ENCODE data around the gene DYNC1I1.
A peak's percentile ranks its signal among the peaks of the same experiment; 100 is the strongest.

The DYNC1I1 gene

DNA sequence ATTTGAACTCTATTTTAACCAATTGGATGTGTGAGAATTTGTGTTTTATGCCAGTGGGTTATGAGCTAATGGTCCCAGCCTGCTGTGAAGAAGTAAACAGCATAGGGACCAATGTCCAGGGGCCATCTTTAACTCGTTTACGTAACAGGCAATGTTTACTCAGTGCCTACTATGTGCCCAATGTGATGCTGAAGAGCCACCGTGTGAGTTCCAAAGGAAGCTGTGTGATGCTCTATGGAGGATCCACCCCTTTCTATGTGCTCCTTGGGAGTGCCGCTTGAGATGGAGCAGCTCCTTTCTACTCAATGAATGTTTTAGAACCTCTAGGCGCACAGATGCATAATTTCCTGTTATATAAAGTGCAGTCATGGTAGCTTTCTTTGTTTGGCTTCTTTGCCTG, 21.3 kb downstream of the DYNC1I1 start:
- DNase-seq, result no peak

GRCh38 chr7:95794917-95795515, 22.7 kb downstream of the DYNC1I1 start:
- DNase-seq, result no peak

DNA sequence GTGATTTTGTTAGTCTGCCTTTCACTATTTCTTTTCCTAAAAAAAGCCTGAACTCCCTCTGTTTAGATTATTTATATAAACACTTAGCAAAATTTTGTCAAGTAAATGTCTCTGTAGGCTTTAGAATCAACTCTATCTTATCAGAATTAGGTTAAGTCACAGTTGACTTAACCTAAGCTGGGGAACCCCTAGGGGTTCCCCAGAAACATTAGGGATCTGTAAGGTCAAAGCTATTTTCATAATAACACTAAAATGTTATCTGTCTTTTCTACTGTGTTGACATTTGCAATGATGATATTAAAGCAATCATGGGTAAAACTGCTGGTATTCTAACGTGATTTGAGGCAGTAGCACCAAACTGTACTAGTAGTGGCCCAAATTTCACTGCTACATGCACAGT, 24.3 kb downstream of the DYNC1I1 start:
- DNase-seq, result no peak

DNA sequence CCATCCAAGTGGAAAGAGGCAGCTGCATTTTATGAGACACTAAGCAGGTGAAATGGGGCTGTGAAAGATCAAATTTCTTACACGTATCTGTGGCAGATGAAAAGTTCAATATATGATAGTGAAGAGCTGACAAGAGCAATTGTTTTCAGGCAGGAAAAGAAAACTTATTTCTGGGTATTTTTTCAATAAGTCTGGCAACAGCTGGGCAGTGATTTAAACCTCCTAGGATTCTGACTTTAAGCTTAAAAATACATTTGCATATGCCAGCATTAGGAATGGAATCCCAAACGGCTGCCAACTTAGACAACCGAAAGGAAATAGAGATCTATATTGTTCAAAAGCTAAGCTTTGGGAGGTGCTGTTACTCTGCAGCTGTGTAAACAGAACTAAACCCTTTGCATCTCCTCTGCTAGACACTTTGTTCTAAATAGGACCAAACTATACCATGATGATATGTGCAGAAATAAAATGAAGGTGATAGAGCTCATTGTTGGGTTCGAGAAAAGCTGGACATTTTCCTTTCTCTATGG, 26.1 kb downstream of the DYNC1I1 start:
- no peak for DNase-seq

DNA sequence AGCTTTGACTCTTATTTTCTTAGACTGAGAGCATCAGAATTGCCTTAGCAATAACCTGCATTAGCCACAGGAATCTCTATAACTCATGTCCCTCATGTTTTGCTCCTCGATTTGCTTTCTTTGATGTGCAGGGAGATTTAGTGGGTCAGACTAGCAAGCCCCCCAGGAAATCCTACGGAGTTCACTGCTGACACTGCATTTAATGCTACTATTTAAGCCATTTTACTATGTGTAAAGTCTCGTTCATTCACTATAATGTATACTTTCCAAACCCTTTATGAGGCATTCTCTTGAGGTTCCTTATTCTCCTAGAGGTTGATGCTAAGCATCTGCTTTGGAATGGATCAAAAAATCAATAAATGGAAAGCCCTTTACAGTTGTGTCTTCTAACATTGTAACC, 28.4 kb downstream of the DYNC1I1 start:
- DNase-seq, result no peak

GRCh38 chr7:95802270-95802669, 29.9 kb downstream of the DYNC1I1 start:
- no peak for DNase-seq

GRCh38 chr7:95804052-95804451, 31.7 kb downstream of the DYNC1I1 start:
- DNase-seq, result no peak

GRCh38 chr7:95805909-95806308, 33.6 kb downstream of the DYNC1I1 start:
- no peak for DNase-seq

GRCh38 chr7:95808396-95808795, 36.0 kb downstream of the DYNC1I1 start:
- no peak for DNase-seq

GRCh38 chr7:95811846-95812445, 39.6 kb downstream of the DYNC1I1 start:
- DNase-seq, result no peak

GRCh38 chr7:95814721-95815120, 42.4 kb downstream of the DYNC1I1 start:
- DNase-seq, result no peak

GRCh38 chr7:95817866-95818640, 45.7 kb downstream of the DYNC1I1 start:
- no peak for DNase-seq

DNA sequence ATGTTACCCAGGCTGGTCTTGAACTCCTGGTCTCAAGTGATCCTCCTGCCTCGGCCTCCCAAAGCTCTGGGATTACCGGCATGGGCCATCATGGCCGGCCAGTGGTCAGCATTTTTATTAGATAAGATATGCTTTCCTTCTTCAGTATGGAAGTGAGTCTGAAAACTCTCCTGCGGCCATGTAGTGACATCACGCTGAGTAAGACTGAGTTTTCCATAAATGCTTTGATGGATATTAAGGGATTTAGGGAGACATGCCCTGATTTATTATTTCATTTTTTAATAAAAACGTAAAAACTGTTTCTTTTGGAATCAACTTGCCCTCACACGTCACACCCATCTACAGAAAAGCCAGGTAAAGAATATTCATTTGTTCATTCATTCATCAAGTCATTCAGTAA, 48.4 kb downstream of the DYNC1I1 start:
- no peak for DNase-seq

GRCh38 chr7:95822717-95823116, 50.4 kb downstream of the DYNC1I1 start:
- no peak for DNase-seq

- no peak for DNase-seq
These were observed 52.3 kb downstream of the DYNC1I1 start for GRCh38 chr7:95824616-95825015.

DNA sequence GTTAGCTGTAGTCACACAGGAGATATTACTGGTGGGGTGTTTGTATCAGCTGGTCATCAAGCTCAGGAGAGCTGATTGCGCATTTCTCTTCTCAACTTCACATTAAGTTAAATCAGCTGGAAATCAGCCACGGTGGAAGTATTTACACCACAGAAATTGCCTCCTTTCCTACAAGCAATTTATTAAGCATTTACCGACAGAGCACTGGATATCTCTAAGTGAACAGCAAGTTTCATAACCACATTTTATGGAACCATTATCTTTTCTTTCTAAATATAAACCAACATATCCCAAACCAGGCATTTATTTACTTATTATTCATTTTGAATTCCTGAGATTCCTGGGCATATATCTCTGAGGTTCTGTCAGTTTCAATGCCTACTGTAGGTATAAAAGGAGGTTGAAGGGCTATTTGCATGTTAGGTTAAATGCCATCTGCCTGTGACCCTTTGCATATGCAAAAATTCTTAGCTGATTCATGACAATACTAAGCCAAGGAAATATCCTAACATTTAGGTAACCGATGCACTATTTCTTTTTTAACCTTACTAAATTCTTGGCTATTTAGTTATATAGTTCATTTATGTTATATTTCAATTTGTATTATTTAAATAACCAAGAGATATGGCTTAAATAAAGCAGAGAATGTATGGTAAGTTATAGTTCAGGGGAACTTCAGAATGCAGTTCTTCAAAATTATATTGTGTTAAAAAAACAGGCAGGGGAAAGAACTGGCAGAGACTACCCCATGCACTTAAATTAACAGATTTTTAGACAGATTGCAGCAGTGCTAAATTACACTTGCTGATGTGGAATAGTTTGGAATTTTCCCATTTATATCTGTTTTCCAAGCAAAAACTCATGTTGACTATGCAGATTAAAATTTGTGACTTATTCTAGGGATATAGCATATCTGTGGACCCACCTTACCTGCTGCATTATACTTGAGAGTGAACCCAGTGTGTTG, 56.8 kb downstream of the DYNC1I1 start:
- DNase-seq, result no peak

DNA sequence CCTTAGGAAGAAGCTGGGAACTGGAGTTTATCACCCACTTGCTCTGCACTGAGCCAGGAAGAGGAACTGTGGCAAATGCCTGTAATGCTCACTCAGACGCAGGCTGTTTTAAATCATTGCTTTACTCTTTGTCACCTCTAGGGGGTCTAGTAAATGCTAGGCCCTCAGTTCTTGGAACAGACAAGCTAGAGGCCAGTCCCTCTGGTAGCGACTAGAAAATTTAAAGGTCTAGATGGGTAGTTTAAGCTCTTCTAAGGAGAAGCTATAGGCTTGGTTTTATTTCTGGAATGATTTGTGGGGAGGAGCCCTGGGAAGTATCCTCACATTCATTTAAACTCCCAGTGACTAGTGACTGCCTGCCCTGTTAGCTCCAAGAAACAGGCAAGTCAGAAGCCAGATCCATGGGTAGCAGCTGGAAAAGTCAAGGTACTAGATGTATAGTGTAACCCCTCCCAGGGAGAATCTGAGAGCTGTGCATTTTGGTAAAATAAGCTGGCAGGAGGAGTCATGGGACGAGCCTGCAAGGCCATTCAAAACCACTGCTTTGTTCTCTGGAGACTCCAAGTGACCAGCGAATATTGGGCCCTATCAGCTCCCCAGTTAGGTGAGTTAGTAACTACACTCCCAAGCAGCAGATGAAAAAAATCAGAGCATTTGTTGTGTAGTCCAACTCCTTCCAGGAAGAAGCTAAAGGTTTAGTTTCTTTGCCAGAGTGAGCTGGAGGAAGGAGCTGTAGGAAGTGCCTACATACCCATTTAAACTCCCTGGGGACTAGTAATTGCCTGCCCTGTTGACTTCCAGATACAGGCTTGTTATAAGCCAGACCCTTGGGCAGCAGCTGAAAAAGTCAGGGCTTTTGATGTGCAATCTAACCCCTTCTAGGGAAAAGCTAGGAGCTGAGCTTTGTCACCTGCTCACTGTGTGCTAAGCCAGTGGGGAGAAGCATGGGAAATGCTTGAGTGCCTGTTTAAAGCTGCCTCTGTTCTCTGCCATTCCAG, 68.9 kb downstream of the DYNC1I1 start:
- peak; percentile 6 for DNase-seq

- DNase-seq, result no peak
These were observed 70.9 kb downstream of the DYNC1I1 start for GRCh38 chr7:95843286-95843685.

DNA sequence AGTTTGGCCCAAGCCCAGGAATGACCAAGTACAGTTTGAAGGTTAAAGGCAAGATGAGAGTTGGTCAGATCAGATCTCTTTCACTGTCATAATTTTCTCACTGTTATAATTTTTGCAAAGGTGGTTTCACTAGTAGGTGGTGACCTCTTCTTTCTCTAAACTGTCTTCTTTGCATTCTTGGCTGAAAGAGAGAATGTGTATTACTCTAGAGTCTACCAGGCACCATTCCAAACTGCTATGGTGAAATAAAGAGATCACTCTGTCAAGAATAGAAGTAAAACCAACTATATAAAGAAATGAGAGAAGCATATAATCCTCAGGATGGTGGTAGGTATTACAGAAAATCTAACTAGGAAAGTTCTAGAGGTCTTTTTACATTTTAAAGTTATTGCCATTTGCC, 72.7 kb downstream of the DYNC1I1 start:
- DNase-seq, result no peak

GRCh38 chr7:95847061-95847460, 74.7 kb downstream of the DYNC1I1 start:
- DNase-seq, result no peak

GRCh38 chr7:95859429-95859828, 87.1 kb downstream of the DYNC1I1 start:
- peak; percentile 7 for DNase-seq

GRCh38 chr7:95861041-95861440, 88.7 kb downstream of the DYNC1I1 start:
- DNase-seq, result no peak

Data from 8988T (cell line).